Measurements from ENCODE around the gene KCNG4. TPM values are rescaled to one million over a fixed set of nuclear protein-coding genes. Genes with fewer than 3 reads are reported as not detected.

The KCNG4 gene
- total RNA-seq, 1 experiment from 2014 or later: not detected

- no peak for DNase-seq (ENCODE audit: low spot score)
- Histone ChIP-seq H3K36me3 (ENCODE audit: insufficient read depth, low read length, poor library complexity, severe bottlenecking) (no peaks in the 10 kb centered on the region), H3K4me1 (ENCODE audit: insufficient read depth, low read length, poor library complexity, severe bottlenecking) (no peaks in the 10 kb centered on the region), H3K27ac (ENCODE audit: low read depth, low read length, poor library complexity, severe bottlenecking) (no peak overlapping the region), H3K27me3 (replicated peaks; ENCODE audit: insufficient read depth, low read depth, low read length, poor library complexity) (peaks cover 6% of the 10 kb centered on the region), H3K4me3 (ENCODE audit: low read depth, low read length, poor library complexity, severe bottlenecking) (no peak overlapping the region), H3K9me3 (ENCODE audit: low read depth, low read length, poor library complexity, severe bottlenecking) (no peaks in the 10 kb centered on the region)
- ChIA-PET POLR2A (ENCODE audit: low non-redundant PET) (no interaction called here), CTCF (no interaction called here)
- no peak for TF ChIP-seq CTCF (conservative IDR thresholded peaks at IDR 0.05; ENCODE audit: low read depth, low read length)
- TF ChIP-seq EZH2 (IDR thresholded peaks at IDR 0.05; ENCODE audit: borderline replicate concordance, low read depth, low read length, poor library complexity, severe bottlenecking): no peak
- intact Hi-C loops (cut with micrococcal nuclease; ENCODE audit: unreplicated experiment): no loop called here
- BruUV-seq (replicated peaks): no TSS peak
Measured at GRCh38 chr16:84284154-84284722, 44.4 kb upstream of the KCNG4 start.

DNA sequence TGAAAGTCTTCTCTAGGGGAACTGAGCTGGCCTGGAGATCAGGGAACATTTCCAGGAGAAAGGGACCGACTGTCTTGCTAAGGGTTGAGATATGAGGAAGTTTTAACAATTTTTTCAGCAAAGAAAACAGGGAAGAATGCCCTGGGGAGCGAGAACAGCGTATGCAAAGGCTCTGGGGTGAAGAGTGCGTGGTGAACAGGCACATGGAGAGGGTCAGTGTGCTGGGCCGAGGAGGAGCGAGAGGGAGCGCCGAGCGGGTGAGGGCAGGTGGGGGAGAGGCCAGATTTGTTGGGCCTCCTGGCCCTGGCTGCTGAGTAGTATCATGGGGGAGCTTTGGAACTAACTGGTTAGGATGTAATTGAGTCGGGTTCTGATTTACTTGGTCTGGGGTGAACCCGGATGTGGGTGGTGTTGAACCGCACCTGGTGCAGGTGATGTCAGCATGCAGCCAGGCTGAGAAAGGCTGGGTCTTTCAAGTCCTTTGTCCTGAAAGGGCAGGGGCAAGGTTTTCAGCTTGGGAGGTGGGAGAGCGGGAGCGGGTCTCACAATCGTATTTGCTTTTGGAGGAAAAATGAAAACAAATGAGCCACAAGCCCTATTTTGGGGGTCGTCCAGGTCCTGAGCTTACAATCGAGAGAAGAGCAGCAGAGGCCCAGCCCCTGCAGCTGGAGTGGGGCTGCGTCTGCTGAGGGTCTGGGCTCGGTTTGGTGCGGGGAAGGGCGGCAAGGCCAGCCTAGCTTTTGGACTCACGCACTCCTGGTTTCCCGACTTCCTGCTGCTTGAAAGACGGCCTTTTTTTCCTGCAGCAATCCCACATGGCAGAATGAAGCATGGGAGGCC lies 43.7 kb upstream of the KCNG4 start:
- Histone ChIP-seq H3K4me3 (ENCODE audit: low read depth, low read length, poor library complexity, severe bottlenecking) (no peak overlapping the region), H3K4me1 (ENCODE audit: insufficient read depth, low read length, poor library complexity, severe bottlenecking) (no peaks in the 10 kb centered on the region), H3K36me3 (ENCODE audit: insufficient read depth, low read length, poor library complexity, severe bottlenecking) (no peaks in the 10 kb centered on the region), H3K9me3 (ENCODE audit: low read depth, low read length, poor library complexity, severe bottlenecking) (no peaks in the 10 kb centered on the region), H3K27me3 (replicated peaks; ENCODE audit: insufficient read depth, low read depth, low read length, poor library complexity) (peaks cover 6% of the 10 kb centered on the region), H3K27ac (ENCODE audit: low read depth, low read length, poor library complexity, severe bottlenecking) (no peak overlapping the region)
- DNase-seq (ENCODE audit: low spot score): no peak
- TF ChIP-seq EZH2 (IDR thresholded peaks at IDR 0.05; ENCODE audit: borderline replicate concordance, low read depth, low read length, poor library complexity, severe bottlenecking) (no peak), CTCF (conservative IDR thresholded peaks at IDR 0.05; ENCODE audit: low read depth, low read length) (no peak)
- POLR2A ChIA-PET (ENCODE audit: low non-redundant PET): no interaction called here
- BruUV-seq (replicated peaks): no TSS peak
- CTCF ChIA-PET: interaction anchor here (0.7 kb wide), 1 partner anchor 478 kb away, joined by 3 read pairs; no protein-coding TSS in a partner anchor
- intact Hi-C loops (cut with micrococcal nuclease; ENCODE audit: unreplicated experiment): no loop called here

- ChIA-PET POLR2A (ENCODE audit: low non-redundant PET) (no interaction called here), CTCF (no interaction called here)
- H3K4me3 ChIP-seq (ENCODE audit: low read depth, low read length, poor library complexity, severe bottlenecking): no peak overlapping the region
- intact Hi-C loops (cut with micrococcal nuclease; ENCODE audit: unreplicated experiment): no loop called here
- no peaks in the 10 kb centered on the region for H3K4me1 ChIP-seq (ENCODE audit: insufficient read depth, low read length, poor library complexity, severe bottlenecking)
- no peaks in the 10 kb centered on the region for H3K27me3 ChIP-seq (replicated peaks; ENCODE audit: insufficient read depth, low read depth, low read length, poor library complexity)
- no peak overlapping the region for H3K27ac ChIP-seq (ENCODE audit: low read depth, low read length, poor library complexity, severe bottlenecking)
- no TSS peak for BruUV-seq (replicated peaks)
- TF ChIP-seq EZH2 (IDR thresholded peaks at IDR 0.05; ENCODE audit: borderline replicate concordance, low read depth, low read length, poor library complexity, severe bottlenecking) (no peak), CTCF (conservative IDR thresholded peaks at IDR 0.05; ENCODE audit: low read depth, low read length) (no peak)
- H3K36me3 ChIP-seq (ENCODE audit: insufficient read depth, low read length, poor library complexity, severe bottlenecking): no peaks in the 10 kb centered on the region
- DNase-seq (ENCODE audit: low spot score): no peak
- H3K9me3 ChIP-seq (ENCODE audit: low read depth, low read length, poor library complexity, severe bottlenecking): no peaks in the 10 kb centered on the region
Measured at GRCh38 chr16:84282533-84282932, 42.7 kb upstream of the KCNG4 start.
